Neutrophil (primary cell): ENCODE data around the gene CACNA2D1.
"Not testable (repeated sequence)": the region's sequence is repeated elsewhere in the genome, so short reads cannot be mapped to it uniquely, and the experiment has no call there.

Experiments used
- H3K27ac ChIP-seq: fragments of 200-600 bp; sonication (generic); 2 replicates; pipeline ENCODE4 v1.5.1; 2016; ENCODE audit warnings: mild to moderate bottlenecking, moderate library complexity
- H3K27me3 ChIP-seq: fragments of 200-600 bp; sonication (generic); 2 replicates; pipeline ENCODE4 v1.6.0; 2016; ENCODE audit warnings: mild to moderate bottlenecking
- H3K36me3 ChIP-seq: fragments of 200-600 bp; sonication (generic); 2 replicates; pipeline ENCODE4 v1.5.1; 2017
- H3K4me1 ChIP-seq, 2 experiments: fragments of 200-600 bp in 1 of 2; sonication (generic) in 1 of 2; 1 replicate in 1 of 2; 2 replicates in 1 of 2; pipeline versions ENCODE4 v1.5.1 to v1.6.1; 2013 to 2016; ENCODE audit warnings: low read depth in 1 of 2, low read length in 1 of 2, mild to moderate bottlenecking in 1 of 2, moderate library complexity in 1 of 2; ENCODE audit not compliant: control insufficient read depth in 1 of 2, insufficient read depth in 1 of 2
- H3K4me3 ChIP-seq, 2 experiments: fragments of 200-600 bp in 1 of 2; sonication (generic) in 1 of 2; 1 replicate in 1 of 2; 2 replicates in 1 of 2; pipeline ENCODE4 v1.5.1; 2013 to 2016; ENCODE audit warnings: low read depth in 1 of 2, low read length in 1 of 2, mild to moderate bottlenecking in 1 of 2, moderate library complexity in 1 of 2
- H3K9me3 ChIP-seq: fragments of 200-600 bp; sonication (generic); 2 replicates; pipeline ENCODE4 v1.5.1; 2016
- TF ChIP-seq, protein P1 (sequence below): fragments of 200-600 bp; sonication (generic); IDR thresholded peaks from 2 replicates; pipeline ENCODE4 v1.5.1; 2016; ENCODE audit warnings: antibody characterized with exemption

CACNA2D1 gene

DNA sequence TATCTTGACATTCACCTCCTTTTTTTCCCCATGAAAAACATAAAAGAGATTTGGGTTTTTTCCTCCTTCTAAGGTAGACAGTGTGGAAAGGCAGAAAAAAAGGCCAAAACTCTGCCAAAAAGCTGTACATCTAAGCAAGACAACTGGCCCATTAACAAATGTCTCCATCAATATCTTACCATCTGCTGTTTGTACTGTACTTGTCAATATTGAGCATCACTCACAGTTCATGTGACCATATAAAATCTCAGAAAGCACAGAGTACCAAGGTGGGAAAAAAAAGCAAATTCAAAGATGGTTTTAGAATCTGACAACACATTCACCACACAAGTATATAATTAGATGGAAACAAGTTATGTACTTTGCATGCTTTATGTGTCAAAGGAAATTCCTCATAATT, 52.6 kb downstream of the CACNA2D1 start:
- Histone ChIP-seq H3K36me3 (no peaks in the 10 kb centered on the region), H3K27me3 (no peaks in the 10 kb centered on the region), H3K9me3 (no peaks in the 10 kb centered on the region), H3K4me1 (no peaks in the 10 kb centered on the region), H3K27ac (no peak overlapping the region), H3K4me3 (no peak overlapping the region)
- TF ChIP-seq, protein P1, sequence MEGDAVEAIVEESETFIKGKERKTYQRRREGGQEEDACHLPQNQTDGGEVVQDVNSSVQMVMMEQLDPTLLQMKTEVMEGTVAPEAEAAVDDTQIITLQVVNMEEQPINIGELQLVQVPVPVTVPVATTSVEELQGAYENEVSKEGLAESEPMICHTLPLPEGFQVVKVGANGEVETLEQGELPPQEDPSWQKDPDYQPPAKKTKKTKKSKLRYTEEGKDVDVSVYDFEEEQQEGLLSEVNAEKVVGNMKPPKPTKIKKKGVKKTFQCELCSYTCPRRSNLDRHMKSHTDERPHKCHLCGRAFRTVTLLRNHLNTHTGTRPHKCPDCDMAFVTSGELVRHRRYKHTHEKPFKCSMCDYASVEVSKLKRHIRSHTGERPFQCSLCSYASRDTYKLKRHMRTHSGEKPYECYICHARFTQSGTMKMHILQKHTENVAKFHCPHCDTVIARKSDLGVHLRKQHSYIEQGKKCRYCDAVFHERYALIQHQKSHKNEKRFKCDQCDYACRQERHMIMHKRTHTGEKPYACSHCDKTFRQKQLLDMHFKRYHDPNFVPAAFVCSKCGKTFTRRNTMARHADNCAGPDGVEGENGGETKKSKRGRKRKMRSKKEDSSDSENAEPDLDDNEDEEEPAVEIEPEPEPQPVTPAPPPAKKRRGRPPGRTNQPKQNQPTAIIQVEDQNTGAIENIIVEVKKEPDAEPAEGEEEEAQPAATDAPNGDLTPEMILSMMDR, result no peak

GRCh38 chr7:82389876-82390275, 53.7 kb downstream of the CACNA2D1 start:
- Histone ChIP-seq H3K36me3 (no peaks in the 10 kb centered on the region), H3K27me3 (no peaks in the 10 kb centered on the region), H3K9me3 (no peaks in the 10 kb centered on the region), H3K4me3 (no peak overlapping the region), H3K27ac (no peak overlapping the region), H3K4me1 (no peaks in the 10 kb centered on the region)
- TF ChIP-seq, protein P1, result no peak

GRCh38 chr7:82388138-82388537, 55.4 kb downstream of the CACNA2D1 start:
- TF ChIP-seq, protein P1, result no peak
- Histone ChIP-seq H3K27me3 (no peaks in the 10 kb centered on the region), H3K4me3 (no peak overlapping the region), H3K9me3 (no peaks in the 10 kb centered on the region), H3K4me1 (no peaks in the 10 kb centered on the region), H3K36me3 (no peaks in the 10 kb centered on the region), H3K27ac (no peak overlapping the region)

DNA sequence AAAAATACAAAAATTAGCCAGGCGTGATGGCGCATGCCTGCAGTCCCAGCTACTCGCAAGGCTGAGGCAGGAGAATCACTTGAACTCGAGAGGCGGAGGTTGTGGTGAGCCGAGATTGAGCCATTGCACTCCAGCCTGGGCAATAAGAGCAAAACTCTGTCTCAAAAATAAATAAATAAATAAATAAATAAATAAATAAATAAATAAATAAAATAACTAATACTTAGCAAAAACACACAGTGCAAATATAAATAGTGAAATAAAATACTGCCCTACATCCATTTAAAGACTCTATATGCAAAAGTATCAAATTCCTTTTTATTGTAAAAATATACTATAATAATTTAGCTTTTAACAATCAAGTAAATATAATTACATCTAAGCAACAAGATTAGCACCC, 57.0 kb downstream of the CACNA2D1 start:
- H3K4me1 ChIP-seq, H3K27me3 ChIP-seq, H3K36me3 ChIP-seq, H3K9me3 ChIP-seq, H3K27ac ChIP-seq, H3K4me3 ChIP-seq: not testable (repeated sequence)

GRCh38 chr7:82384779-82385178, 58.8 kb downstream of the CACNA2D1 start:
- Histone ChIP-seq H3K4me1 (no peaks in the 10 kb centered on the region), H3K4me3 (no peak overlapping the region), H3K36me3 (no peaks in the 10 kb centered on the region), H3K27me3 (no peaks in the 10 kb centered on the region), H3K27ac (no peak overlapping the region), H3K9me3 (no peaks in the 10 kb centered on the region)
- TF ChIP-seq, protein P1, result no peak

DNA sequence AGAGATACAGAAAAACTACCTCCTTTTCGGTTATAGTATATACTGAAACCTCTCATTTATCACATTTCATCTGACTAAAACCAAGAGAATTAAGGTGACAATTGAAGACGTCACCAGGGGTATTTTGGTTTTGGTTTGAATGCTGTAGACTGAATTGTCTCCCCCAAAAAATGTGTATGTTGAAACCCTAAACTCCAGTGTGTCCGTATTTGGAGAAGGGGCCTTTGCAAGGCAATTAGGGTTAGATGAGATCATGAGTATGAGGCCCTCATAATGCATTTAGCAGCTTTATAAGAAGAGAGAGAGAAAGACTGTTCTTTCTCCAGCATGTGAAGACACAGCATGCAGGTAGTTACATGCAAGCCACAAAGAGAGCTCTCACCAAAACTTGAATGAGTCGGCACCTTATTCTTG, 59.5 kb downstream of the CACNA2D1 start:
- H3K27me3 ChIP-seq, result no peaks in the 10 kb centered on the region
- H3K4me3 ChIP-seq, result no peak overlapping the region
- no peaks in the 10 kb centered on the region for H3K4me1 ChIP-seq
- no peak overlapping the region for H3K27ac ChIP-seq
- H3K36me3 ChIP-seq, result no peaks in the 10 kb centered on the region
- no peaks in the 10 kb centered on the region for H3K9me3 ChIP-seq
- TF ChIP-seq, protein P1, result no peak
